Activated CD4-positive, CD25-positive, alpha-beta regulatory T cell treated with anti-CD3 and anti-CD28 coated beads, Interleukin-2, amount 50 U/mL, for 16 hours (primary cell): Measurements from ENCODE around the gene FALEC.
A peak's percentile ranks its signal among the peaks of the same experiment; 100 is the strongest.
"Not testable (repeated sequence)": the region's sequence is repeated elsewhere in the genome, so short reads cannot be mapped to it uniquely, and the experiment has no call there.

Experiments
- DNase-seq: peaks from one replicate; pipeline ENCODE4 v3.0.0-alpha.2; 2020; ENCODE audit warnings: low read depth, low spot score

FALEC gene

DNA sequence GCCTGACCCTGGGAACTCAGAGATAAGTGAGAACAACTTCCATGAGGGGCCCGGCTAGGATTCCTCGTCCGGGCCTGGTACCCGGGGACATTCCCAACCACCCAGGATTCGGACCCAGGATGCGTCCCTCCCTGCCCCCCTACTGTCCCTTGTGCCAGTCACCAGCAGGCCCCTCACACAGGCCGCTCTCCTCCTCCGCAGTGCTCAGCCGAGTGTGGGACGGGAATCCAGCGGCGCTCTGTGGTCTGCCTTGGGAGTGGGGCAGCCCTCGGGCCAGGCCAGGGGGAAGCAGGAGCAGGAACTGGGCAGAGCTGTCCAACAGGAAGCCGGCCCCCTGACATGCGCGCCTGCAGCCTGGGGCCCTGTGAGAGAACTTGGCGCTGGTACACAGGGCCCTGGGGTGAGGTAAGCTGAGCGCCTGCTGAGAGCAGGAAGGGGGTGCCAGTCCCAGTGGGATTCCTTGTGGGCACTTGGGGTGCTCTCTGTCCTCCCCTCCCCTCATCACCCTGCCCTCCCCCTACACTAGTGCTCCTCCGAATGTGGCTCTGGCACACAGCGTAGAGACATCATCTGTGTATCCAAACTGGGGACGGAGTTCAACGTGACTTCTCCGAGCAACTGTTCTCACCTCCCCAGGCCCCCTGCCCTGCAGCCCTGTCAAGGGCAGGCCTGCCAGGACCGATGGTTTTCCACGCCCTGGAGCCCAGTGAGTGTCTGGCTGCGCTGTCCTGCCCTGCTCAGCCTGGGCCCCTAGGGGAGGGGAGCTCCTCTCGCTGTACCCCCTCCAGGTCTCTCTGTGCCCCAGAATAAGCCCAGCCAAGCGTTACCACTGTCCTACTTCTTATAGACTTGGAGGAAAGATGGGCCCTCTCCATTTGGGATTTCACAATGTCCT lies 43.5 kb downstream of the FALEC start:
- DNase-seq, result no peak

DNA sequence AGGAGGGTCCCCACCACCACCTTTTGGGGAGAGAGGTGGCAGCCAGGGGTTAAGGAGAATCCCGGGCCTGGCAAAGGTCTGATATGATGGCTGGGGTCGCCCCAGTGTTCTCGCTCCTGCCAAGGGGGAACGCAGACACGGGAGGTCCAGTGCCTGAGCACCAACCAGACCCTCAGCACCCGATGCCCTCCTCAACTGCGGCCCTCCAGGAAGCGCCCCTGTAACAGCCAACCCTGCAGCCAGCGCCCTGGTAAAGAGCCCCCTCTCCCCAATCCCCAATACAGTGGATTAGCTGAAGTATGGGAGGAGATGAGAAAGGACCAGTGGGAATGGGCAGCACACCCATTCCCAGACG lies 44.1 kb downstream of the FALEC start:
- DNase-seq, result no peak

DNA sequence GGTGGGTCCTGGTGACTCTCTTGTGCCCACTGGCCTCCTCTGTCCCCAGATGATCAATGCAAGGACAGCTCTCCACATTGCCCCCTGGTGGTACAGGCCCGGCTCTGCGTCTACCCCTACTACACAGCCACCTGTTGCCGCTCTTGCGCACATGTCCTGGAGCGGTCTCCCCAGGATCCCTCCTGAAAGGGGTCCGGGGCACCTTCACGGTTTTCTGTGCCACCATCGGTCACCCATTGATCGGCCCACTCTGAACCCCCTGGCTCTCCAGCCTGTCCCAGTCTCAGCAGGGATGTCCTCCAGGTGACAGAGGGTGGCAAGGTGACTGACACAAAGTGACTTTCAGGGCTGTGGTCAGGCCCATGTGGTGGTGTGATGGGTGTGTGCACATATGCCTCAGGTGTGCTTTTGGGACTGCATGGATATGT lies 44.5 kb downstream of the FALEC start:
- peak; percentile 47 for DNase-seq

DNA sequence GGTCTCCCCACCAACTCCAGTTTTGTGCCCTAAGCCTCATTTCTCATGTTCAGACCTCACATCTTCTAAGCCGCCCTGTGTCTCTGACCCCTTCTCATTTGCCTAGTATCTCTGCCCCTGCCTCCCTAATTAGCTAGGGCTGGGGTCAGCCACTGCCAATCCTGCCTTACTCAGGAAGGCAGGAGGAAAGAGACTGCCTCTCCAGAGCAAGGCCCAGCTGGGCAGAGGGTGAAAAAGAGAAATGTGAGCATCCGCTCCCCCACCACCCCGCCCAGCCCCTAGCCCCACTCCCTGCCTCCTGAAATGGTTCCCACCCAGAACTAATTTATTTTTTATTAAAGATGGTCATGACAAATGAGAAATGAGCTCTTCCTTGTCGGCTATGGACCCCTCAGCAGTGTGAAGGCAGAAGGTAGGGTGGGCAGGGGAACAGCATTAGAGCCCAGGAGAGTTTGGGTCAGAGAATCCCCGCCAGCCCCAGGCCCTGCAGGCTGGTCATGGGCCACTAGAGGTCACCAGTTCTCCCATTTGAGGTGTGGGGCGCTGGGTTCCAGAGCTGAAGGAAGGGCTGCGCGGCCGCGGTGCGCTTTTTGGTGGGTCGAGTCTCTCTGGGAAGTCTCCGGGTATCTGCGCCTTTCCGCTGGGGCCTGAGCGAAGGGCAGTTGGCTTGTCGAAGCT lies 45.2 kb downstream of the FALEC start:
- DNase-seq, result peak; percentile 66

DNA sequence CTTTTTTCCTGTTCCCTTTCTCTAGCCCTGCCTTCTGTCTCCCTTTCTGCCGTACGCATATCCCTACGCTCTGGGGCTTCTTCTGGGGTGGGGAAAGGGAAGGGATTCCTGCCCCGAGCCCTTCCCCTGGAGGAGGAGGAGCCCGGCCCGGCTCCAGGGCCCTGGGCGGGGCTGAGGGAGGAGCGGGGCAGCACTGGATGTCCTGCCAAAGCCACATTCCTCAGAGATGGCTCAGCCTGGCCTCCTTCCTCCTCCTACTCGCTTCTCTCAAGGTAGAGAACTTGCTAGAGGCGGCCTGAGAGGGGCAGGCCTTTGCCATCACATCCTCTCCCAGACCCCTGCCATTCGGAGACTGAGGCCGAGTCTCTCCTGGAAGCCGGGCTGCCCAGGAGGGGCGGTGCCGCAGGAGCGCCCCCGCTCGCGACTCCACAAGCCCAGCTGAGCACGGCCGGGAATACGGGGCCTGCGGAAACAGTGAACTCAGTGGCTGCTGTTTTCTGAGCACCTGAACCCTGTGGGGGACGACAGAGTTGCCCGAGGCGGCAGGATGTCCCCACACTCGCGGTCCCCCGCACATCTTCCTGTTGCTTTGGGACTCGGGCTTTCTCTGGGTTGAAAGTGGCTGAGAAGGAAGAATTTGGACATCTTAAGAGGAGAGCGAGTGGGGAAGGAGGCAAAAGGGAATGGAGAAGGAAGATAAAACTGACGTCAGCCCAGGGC lies 45.9 kb downstream of the FALEC start:
- no peak for DNase-seq

DNA sequence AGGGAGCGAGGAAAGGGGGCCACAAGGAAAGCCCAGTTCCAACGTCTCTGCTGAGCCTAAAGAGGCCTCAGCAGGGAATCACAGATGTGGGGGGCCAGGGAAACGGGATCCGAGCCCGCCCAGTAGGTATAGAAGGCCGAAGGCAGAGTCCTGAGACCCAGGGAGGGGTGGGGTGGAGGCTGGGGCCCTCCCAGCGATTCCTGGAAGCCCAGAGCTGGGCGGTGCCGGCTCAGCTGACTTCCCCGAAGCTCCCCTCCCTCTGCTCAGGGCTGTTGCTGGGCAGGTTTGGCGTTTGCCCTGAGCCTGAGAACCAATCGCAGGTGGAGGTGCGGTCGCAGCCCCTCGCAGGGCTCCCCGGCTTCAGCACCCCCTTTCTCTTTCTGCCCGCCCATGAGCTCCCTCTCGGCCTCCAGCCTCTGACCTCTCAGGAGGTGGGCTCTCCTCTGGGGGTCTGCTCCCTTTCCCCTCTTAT lies 46.5 kb downstream of the FALEC start:
- peak; percentile 80 for DNase-seq

DNA sequence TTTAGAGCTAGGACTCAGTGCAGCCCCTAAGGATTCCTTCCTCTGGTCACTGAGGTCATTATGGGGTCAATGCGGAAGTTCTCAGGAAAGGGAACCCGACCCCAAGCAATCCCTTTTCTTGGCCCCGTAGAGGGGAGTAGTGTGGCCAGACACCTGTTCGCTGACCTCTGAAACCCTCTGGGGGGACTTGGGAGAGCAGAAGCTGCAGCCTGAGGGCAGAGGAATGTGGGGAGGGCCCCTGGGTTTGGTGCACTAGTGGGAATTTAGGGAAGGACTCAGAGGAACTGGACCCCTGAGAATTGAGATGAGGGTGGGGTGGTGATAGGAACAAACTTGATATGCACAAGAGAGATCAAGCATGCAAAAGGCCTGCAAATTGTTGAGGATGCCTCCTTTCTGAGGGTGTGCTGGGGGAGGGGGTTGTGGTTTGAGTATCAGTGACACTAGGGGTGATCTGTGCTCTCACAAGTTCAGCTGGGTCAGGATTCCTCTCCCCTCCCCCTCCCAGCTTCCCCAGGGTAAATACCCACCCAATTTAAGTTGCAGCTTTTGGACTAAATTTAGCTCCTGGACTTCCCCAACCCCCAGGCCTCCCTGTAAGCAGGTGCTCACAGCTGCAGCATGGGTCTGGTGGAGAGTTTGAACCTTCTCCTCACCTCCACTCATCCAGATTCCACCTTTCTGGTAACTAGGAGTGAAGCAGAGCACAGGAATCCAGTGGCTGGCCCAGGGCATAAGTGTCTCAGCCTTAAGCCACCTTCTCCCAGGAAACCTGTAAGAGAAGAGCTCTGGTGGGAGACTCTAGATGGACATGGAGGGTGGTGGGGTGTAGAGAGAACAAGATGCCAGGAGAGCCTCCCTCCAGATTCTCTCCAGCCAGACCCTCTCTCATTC lies 47.1 kb downstream of the FALEC start:
- peak; percentile 57 for DNase-seq

DNA sequence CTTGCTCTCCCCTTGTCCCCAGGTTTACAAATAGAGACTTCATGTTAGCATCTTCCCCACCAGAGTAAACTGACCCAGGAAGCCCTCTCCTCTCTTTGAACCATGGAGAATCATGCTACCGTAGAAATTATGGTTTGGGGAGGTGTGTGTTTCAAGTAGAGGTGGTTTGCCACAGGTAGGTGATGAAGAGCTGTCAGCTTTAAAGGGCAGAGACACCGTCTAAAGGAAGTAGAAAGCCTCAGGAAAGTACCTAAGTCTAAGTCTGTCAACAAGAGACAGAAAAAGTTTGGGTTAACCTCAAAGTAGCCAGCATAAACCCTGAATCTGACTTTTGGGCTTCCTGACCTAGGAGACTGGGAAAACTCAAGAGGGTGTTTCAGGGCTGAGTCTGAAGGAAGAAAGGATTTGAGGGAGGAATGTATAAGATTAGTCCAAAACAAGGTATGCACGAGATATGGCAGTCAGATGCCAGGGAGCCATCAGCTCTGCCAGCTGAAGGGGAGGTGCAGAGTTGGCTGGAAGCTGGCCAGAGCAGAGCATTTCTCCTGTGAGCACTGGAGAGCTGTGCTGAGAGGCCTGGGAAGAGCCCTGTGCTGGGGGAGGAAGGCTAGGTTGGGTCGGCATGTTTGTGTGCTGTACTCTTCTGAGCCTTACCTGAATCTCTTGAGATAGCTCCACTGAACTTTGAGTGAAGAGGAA lies 47.9 kb downstream of the FALEC start:
- no peak for DNase-seq

DNA sequence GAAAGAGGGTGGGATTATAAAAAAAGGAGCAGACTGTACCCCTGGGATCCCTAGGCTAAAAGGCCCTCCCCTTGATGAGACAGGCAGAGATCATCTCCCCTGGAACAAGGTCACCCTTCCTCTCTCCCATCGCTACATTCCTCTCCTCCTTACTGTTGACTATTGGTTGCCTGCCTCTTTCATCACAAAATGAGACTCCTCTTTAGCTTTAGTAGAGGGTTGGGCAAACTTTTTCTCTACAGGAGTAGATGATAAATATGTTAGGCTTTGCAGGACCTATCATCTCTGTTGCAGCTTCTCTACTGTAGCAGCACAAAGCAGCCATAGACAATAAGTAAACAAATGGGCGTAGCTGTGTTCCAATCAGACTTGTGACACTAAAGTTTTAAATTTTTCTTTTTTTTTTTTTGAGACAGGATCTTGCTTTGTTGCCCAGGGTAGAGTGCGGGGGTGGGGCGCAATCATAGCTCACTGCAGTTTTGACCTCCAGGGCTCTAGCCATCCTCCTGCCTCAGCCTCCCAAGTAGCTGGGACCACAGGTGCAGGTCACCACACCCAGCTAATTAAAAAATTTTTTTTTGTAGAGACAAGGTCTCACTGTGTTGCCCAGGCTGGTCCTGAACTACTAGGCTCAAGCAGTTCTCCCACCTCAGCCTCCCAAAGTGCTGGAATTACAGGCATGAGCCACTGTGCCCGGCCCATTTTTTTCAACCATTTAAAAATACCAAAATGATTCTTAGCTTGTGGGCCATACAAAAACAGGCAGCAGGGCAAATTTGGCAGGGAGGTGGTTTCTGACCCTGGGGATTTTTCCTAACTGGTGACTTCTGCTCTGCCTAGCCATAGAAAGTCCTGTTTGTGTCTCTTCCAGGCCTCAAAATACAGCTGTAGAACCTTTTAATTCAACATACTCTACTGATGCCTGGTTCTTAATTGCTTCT lies 48.8 kb downstream of the FALEC start:
- no peak for DNase-seq

DNA sequence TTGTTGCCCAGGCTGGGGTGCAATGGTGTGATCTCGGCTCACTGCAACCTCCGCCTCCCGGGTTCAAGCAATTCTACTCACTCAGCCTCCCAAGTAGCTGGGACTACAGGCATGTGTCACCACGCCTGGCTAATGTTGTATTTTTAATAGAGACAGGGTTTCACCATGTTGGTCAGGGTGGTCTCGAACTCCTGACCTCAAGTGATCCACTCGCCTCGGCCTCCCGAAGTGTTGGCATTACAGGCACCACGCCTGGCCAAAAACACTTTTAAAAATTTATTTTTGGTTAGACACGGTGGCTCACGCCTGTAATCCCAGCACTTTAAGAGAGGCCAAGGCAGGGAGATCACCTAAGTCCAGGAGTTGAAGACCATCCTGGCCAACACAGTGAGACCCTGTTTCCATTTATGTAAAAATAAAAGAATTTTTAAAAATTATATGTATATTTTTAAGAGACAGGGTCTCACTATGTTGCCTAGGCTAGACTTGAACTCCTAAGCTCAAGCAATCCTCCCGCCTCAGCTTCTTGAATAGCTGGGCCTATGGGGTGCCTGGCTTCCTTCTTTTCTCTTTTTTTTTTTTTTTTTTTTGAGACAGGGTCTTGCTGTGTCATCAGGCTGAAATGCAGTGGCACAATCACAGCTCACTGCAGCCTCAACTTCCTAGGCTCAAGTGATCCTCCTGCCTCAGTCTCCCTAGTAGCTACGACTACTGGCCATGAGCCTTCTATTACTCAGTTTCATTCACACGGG lies 49.9 kb downstream of the FALEC start:
- DNase-seq, result not testable (repeated sequence)

DNA sequence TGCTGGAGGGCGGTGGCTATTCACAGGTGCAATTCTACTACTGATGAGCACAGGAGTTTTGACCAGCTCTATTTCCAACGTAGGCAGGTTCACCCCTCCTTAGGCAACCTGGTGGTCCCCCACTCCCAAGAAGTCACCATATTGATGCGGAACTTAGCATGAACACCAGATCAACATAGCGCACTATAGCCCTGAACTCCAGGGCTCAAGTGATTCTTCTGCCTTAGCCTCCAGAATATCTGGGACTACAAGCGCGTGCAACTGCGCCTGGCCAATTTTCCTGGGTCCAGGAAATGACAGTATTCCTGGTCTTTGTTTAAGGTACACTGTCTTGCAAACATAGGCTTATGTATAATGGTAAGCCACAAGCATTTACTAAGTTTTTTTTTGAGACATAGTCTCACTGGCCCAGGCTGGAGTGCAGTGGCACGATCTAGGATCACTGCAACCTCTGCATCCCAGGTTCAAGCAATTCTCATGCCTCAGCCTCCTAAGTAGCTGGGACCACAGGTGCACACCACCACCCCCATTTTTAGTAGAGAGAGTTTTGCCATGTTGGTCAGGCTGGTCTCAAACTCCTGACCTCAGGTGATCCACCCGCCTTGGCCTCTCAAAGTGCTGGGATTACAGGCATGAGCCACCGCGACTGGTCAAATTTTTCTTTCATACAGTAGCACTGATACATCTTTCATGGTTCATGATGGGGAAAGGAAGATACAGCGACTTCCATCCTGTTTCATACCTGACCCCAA lies 51.2 kb downstream of the FALEC start:
- no peak for DNase-seq

DNA sequence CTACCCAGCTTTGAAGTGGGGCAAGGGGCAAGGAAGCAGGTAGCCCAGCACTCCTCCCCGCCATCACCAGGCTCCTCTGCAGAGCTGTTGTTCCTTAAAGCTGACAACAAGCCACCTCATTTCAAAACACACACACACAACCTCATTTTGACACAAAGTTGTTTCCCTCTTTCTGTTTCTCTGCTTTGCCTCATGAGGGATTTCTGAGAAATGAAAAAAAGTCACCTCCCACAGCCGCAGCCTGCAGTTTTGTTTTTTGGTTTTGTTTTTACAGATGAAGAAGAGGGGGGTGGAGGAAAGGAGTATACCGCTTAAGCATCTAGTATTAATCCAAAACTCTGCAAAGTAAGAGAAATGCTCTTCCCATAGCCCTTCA lies 51.8 kb downstream of the FALEC start:
- peak; percentile 45 for DNase-seq

DNA sequence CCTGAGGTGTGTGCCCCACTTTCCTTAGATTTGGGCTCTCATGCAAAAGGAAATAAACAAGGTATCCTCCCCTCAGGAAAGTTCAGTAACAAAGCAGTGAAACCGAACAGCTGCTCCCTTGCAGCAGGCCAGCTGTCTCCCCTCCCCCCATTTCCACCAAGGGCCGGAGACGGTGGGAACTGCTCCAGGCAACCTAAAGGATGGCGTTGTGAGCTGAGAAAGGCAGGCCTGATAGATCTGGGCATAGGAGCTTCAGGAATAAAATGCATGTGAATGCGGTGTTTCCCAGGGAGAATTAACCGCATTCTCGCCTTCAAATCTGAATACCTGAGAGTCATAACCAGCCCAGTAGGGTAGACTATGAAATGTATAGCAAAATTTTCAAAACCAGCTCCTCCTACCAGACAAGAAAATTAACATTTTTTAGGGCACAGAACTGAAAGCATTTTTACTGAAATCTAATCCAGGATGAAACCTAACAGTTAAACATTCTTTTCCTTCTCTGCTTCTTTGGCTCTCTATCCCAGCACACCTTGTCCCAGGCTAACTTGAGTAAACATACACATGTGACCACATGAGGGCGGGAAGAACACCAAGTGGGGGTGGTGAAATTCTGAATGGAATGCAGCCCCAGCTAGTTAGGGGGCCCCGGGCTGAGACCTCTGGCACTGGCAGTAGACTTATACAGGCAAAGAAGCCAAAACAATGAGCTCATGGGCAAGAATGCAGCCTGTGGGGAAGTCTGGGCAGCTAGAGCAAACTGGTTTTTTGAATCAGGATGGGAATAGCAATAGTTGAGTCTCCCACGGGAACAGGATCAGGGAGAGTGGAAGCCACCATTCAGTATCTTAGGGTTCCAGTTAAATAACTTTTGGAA lies 52.4 kb downstream of the FALEC start:
- no peak for DNase-seq

DNA sequence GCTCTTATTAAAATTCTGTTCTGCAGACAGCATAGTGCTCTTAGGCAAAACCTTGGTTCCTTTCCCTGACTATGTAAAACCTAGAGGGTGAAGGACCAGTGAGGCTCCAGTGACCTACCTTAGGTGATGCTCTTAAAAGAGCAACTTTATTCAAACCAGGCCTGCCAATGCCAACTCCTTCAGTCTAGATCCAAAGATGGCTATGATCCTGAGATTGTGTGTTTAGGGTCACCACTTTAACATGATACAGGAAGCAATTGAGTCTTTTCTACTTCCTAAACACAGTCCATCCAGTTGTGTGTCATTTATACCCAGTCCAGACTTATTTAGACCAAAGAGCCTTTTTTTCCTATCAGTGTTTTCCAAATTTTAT lies 53.0 kb downstream of the FALEC start:
- DNase-seq, result no peak

DNA sequence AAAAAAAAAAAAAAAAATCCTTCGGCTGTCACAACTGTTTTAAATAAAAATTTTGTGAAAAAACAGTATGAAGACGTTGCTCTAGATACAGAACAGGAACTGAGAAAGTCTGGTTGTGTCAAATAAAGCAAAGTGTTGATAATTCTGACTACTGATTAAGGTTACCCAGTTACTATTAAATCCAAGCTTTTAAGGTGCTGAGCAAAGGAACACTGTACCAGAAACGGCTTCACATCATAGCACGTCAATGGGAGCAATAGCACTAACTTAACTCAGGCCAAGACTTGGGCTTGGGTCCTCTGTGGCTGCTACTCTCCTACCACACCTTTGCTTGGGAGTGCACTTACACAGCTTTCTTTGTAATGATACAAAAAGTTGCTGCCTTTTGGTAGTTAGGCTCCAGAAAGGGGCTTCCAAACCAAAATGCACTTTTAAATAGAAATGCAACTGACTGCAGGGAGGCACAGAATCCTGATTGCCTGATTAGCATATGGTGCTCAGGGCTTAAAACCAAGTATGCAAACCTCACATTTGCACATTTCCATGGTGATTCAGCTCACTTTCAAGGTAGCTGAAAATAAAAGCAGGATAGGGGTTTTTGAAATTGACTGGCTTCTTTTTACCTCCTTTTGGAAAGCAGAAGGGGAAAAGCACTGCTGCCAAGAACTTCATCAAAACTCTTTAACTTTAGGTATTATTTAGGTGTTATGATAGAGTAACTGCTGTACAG lies 57.5 kb downstream of the FALEC start:
- no peak for DNase-seq

DNA sequence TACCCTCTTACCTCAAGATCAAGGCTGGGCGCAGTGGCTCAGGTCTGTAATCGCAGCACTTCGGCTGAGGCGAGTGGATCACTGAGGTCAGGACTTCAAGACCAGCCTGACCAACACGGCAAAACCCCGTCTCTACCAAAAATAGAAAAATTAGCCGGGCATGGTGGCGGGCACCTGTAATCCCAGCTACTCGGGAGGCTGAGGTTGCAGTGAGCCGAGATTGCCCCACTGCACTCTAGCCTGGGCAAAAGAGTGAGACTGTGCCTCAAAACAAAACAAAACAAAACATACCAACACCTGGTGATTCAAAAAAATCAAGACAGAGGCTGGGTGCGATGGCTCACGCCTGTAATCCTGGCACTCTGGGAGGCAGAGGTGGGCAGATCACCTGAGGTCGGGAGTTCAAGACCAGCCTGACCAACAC lies 58.1 kb downstream of the FALEC start:
- DNase-seq, result not testable (repeated sequence)
